ENCODE measurements around the gene FGF11.

- TF ChIP-seq CTCF (IDR thresholded peaks at IDR 0.05) = no peak
- no peak for TF ChIP-seq POLR2AphosphoS5 (IDR thresholded peaks at IDR 0.05)
- TF ChIP-seq EP300 (IDR thresholded peaks at IDR 0.05) = no peak
- no peak for TF ChIP-seq POLR2A (IDR thresholded peaks at IDR 0.05)
Measured at GRCh38 chr17:7423679-7424078, 15.6 kb upstream of the FGF11 start.
